Stomach (tissue), 9 donors: ENCODE measurements around the gene FNDC1. TPM values are rescaled to one million over a fixed set of nuclear protein-coding genes. Genes with fewer than 3 reads are reported as not detected.

ENCODE experiments used
- DNase-seq, 2 donors: peaks; one replicate each; pipeline versions ENCODE4 v3.0.0 to v3.0.0-alpha.2; 2013 to 2019
- H3K27ac ChIP-seq, 5 donors: fragments of 200-600 bp in 4 of 5; sonication (generic) in 4 of 5; one replicate each; pipeline ENCODE4 v1.5.1; 2013 to 2019; ENCODE audit warnings: mild to moderate bottlenecking in 1 of 5, moderate library complexity in 1 of 5
- H3K27me3 ChIP-seq, 3 donors: fragments of 200-600 bp; sonication (generic); one replicate each; pipeline ENCODE4 v1.5.1; 2017 to 2019; ENCODE audit warnings: mixed run types in 1 of 3
- H3K36me3 ChIP-seq, 4 donors: fragments of 200-600 bp; sonication (generic); 1 replicate in 3 of 4; 2 replicates in 1 of 4; pipeline ENCODE4 v1.5.1; 2016 to 2019
- H3K4me1 ChIP-seq, 4 donors: fragments of 200-600 bp; sonication (generic); one replicate each; pipeline ENCODE4 v1.5.1; 2016 to 2019
- H3K4me3 ChIP-seq, 4 donors: fragments of 200-600 bp; sonication (generic) in 3 of 4; one replicate each; pipeline ENCODE4 v1.5.1; 2016 to 2019; ENCODE audit warnings: mild to moderate bottlenecking in 1 of 4
- H3K9me3 ChIP-seq, 4 donors: fragments of 200-600 bp; sonication (generic); one replicate each; pipeline ENCODE4 v1.5.1; 2016 to 2019
- CTCF ChIP-seq, 7 experiments: fragments of 450-650 bp in 4 of 7; fragments of 200-600 bp in 3 of 7; sonication (generic) in 3 of 7; IDR thresholded peaks; one replicate each; pipeline ENCODE4 v1.5.1; 2016 to 2019; ENCODE audit warnings: antibody characterized with exemption in 7 of 7, control low read depth in 2 of 7, mild to moderate bottlenecking in 1 of 7
- EP300 ChIP-seq: sonication (generic); formaldehyde crosslinking; IDR thresholded peaks from one replicate; pipeline ENCODE4 v1.6.1; 2017; ENCODE audit warnings: antibody characterized with exemption
- POLR2A ChIP-seq, 4 donors: fragments of 450-650 bp; IDR thresholded peaks; one replicate each; pipeline ENCODE4 v1.6.1; 2016; ENCODE audit warnings: antibody characterized with exemption in 4 of 4, control low read depth in 2 of 4, mild to moderate bottlenecking in 1 of 4, moderate library complexity in 1 of 4
- POLR2AphosphoS5 ChIP-seq, 3 donors: sonication (generic); formaldehyde crosslinking; IDR thresholded peaks; one replicate each; pipeline ENCODE4 v1.6.1; 2016; ENCODE audit warnings: antibody characterized with exemption in 3 of 3
- WGBS, 5 donors: extraction: QIAGEN DNeasy Blood & Tissue Kit in 3 of 5; methylation state at CpG; one replicate each; pipeline versions ENCODE4 v1.1.5 to v1.1.7; 2013 to 2018; 5-methylcytosine and 5-hydroxymethylcytosine counted together
- intact Hi-C: fragments of 100-400 bp; cut with DNase I; formaldehyde crosslinking; loops from one replicate; pipeline ENCODE4 v1.15.1; 2023; ENCODE audit warnings: low total_unique reads
- polyA plus RNA-seq, 3 donors: library from polyadenylated mRNA; stranded (reverse); fragments of 200-250 nt; gene quantifications; one replicate each; pipeline ENCODE4 v1.2.3, GENCODE V29; 2013
- total RNA-seq, 5 donors: library from RNA; depleted of rRNA; stranded (reverse); fragments of >200 nt; gene quantifications; one replicate each; pipeline versions ENCODE4 v1.1.0 to v1.2.3, GENCODE V29; 2014 to 2016
- donor health status: healthy with polysubstance abuse.
- donor health status: Bipolar disorder and iron deficiency.
- donor health status: healthy.

The FNDC1 gene
- total and polyA plus RNA-seq, 8 donors = 0.06 to 11.0 (median 0.43) TPM; not detected in 3

- TF ChIP-seq CTCF (IDR thresholded peaks at IDR 0.05) = no peak
- no peak for TF ChIP-seq POLR2A (IDR thresholded peaks at IDR 0.05)
- TF ChIP-seq EP300 = no peak
- TF ChIP-seq POLR2AphosphoS5 (IDR thresholded peaks at IDR 0.05) = no peak
- intact Hi-C loops = no loop called here
- Histone ChIP-seq H3K27ac (no peak overlapping the region), H3K9me3 (no peaks in the 10 kb centered on the region), H3K36me3 (no peaks in the 10 kb centered on the region), H3K4me3 (no peak overlapping the region), H3K27me3 (peaks cover 0 to 23% (median 0%) of the 10 kb centered on the region in 3 donors), H3K4me1 (no peaks in the 10 kb centered on the region)
- peak in 1 of 2 donors; percentile 16 for DNase-seq
- 67 to 78% (median 71%) methylated on average over 5 of the region's 5 CpGs for WGBS, 5 donors
These were observed 31.5 kb upstream of the FNDC1 start for GRCh38 chr6:159137676-159138075.

GRCh38 chr6:159142531-159142930 lies 26.7 kb upstream of the FNDC1 start:
- Histone ChIP-seq H3K27me3 (peaks cover 0 to 10% (median 0%) of the 10 kb centered on the region in 3 donors), H3K4me1 (no peaks in the 10 kb centered on the region), H3K36me3 (no peaks in the 10 kb centered on the region), H3K4me3 (no peak overlapping the region), H3K27ac (no peak overlapping the region), H3K9me3 (no peaks in the 10 kb centered on the region)
- DNase-seq = no peak
- 34 to 49% (median 36%) methylated on average over 2 of the region's 2 CpGs for WGBS, 5 donors
- TF ChIP-seq EP300 (no peak), POLR2A (IDR thresholded peaks at IDR 0.05) (no peak), CTCF (IDR thresholded peaks at IDR 0.05) (no peak), POLR2AphosphoS5 (IDR thresholded peaks at IDR 0.05) (no peak)
- intact Hi-C loops = no loop called here

DNA sequence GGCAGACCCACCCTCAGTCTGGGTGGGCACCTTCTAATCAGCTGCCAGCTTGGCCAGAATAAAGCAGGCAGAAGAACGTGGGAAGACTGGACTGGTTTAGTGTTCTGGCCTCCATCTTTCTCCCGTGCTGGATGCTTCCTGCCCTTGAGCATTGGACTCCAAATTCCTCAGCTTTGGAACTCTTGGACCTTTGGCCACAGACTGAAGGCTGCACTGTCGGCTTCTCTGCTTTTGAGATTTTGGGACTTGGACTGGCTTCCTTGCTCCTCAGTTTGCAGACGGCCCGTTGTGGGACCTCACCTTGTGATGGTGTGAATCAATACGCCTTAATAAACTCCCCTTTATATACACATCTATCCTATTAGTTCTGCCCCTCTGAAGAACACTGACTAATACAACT lies 20.6 kb upstream of the FNDC1 start:
- H3K36me3 ChIP-seq = no peaks in the 10 kb centered on the region
- H3K4me1 ChIP-seq = no peaks in the 10 kb centered on the region
- 75 to 85% (median 80%) methylated on average over 6 of the region's 6 CpGs for WGBS, 5 donors
- no peak overlapping the region for H3K27ac ChIP-seq
- H3K27me3 ChIP-seq = no peaks in the 10 kb centered on the region
- H3K9me3 ChIP-seq = no peaks in the 10 kb centered on the region
- intact Hi-C loops = no loop called here
- no peak overlapping the region for H3K4me3 ChIP-seq
- TF ChIP-seq POLR2AphosphoS5 (IDR thresholded peaks at IDR 0.05) = no peak
- no peak for TF ChIP-seq EP300
- no peak for TF ChIP-seq CTCF (IDR thresholded peaks at IDR 0.05)
- TF ChIP-seq POLR2A (IDR thresholded peaks at IDR 0.05) = no peak
- DNase-seq = no peak

DNA sequence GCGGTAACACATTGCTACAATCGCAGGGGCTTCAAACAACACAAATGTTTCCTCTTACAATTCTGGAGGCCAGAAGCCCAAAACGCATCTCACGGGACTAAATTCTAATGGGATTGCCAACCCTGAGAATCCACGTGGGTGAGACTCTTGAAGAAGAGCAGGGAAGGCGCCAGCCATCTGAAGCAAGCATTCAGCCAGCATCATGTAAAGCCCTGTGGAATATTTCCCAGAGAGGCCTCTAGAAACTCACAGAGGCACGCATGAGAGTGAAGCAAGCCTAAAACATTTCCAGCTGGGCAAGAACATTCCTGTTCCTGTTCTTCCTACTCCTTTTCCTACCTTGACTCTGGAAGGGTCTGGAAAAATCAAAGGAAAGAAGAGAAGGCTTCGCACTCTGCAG lies 19.6 kb upstream of the FNDC1 start:
- DNase-seq = no peak
- TF ChIP-seq EP300 (no peak), POLR2A (IDR thresholded peaks at IDR 0.05) (no peak), CTCF (IDR thresholded peaks at IDR 0.05) (no peak), POLR2AphosphoS5 (IDR thresholded peaks at IDR 0.05) (no peak)
- Histone ChIP-seq H3K36me3 (no peaks in the 10 kb centered on the region), H3K4me3 (no peak overlapping the region), H3K4me1 (no peaks in the 10 kb centered on the region), H3K9me3 (no peaks in the 10 kb centered on the region), H3K27ac (no peak overlapping the region), H3K27me3 (no peaks in the 10 kb centered on the region)
- intact Hi-C loops = no loop called here
- WGBS, 5 donors = 76 to 91% (median 89%) methylated on average over 8 of the region's 8 CpGs
